Frontal cortex (tissue), 4 donors: ENCODE data around the gene TAOK2. TPM values are rescaled to one million over a fixed set of nuclear protein-coding genes. Genes with fewer than 3 reads are reported as not detected.
"Not testable (repeated sequence)": the region's sequence is repeated elsewhere in the genome, so short reads cannot be mapped to it uniquely, and the experiment has no call there.

Experiments used
- DNase-seq, 2 donors: peaks; one replicate each; pipeline ENCODE4 v3.0.0; 2012; ENCODE audit warnings: low spot score in 2 of 2
- FAIRE-seq: peaks from 2 replicates; lab custom pipeline; 2012; peaks lifted over from hg19 to GRCh38; lab: Jason Lieb, UNC
- total RNA-seq: library from RNA; depleted of rRNA; stranded (reverse); fragments of >200 nt; gene quantifications from one replicate; pipeline ENCODE4 v1.2.3, GENCODE V29; 2014
- donor health status: control.
- donor health status: control.
- donor health status: control.

The TAOK2 gene
- 58.3 TPM for total RNA-seq

- FAIRE-seq: no peak
Observed at GRCh38 chr16:29973384-29974246, at the start of gene TAOK2. Gene TAOK2 (plus strand): TSS chr16:29973868. CDS start chr16:29977773, 3,905 bp downstream.

DNA sequence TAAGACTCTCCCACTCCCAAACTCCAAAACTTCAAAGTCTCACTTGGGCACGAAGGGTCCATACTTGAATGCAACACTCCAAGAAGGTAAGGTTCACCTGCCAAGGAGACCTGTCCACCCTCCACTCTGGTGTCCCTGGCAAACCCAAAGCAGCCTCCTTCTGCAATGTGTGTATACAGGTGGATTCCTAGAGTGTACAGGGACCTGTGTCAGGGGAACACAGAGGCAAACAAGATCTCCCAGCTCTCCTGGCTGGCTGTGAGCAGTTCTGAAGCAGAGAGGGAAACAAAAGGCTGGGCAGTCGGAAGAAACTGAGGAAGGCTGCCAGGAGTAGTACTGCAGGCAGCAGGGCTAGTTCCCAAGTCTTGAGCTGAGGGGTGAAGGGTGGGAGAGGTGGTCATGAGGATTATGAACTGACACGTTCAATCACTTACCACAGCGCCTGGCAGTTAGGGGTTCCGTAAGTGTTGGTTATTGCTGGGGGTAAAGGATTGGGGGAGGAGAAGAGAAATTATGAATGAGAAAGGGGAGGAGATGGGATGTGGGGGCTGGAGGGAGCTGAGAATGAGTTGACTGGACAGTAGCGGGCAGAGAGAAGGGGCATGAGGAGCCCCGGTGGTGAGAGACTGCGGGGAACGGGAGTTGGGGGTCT is 48.4 kb upstream of the TAOK2 start:
- DNase-seq: no peak
- no peak for FAIRE-seq

More at GRCh38 chr16:29973384-29974246, at the start of gene TAOK2:
- peak; percentile 98 to 99 for DNase-seq

DNA sequence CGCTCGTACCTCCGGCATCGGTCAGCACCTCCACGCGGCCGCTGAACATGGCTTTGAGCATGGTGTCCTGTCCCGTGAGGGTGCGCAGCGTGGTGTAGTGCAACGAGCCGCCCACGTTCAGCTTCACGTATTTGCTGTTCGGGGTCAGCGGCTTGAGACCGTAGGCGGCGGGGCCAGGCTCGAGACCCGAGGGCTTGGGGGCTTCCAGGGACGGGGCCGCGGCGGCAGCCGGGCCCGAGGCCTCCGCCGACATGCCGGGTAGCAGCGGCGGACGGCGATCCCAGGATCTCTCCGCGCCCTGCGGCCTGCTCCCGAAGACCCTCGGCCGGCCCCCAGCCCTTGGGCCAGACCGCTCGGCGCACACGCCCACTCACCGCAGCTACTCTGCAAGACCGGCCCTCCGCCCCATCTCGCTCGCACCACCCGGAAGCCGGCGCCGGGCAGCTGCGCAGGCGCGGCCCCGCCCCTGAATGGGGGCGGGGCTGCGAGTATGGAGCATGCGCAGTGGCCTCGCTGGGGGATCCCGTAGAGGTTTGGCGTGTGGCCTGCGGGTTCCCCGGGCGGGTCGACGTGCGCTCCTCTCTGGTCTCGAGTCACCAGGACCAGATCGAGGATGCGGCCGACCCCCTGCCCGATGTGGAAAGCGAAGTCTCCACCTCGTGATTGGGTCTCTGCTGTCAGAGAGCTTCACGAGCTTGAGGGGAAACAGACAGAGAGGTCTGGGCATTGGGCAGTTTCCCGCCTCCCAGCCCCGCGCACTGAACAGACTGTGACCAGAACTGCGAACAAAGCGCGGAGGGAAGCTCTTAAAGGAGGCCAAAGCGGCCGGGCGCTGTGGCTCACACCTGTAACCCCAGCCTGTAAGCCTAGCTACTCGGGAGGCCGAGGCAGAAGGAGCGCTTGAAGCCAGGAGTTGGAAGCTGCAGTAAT is 47.6 kb upstream of the TAOK2 start, which contains the start of gene KCTD13:
KCTD13 (minus strand) TSS at position 446 of the 930 bp plus-strand sequence; CDS start at position 253, 193 bp downstream.
- FAIRE-seq (no peak), DNase-seq (peak; percentile 97 to 99)

GRCh38 chr16:29926711-29927052 is 47.0 kb upstream of the TAOK2 start:
- DNase-seq (peak in 1 of 2 donors; percentile 51), FAIRE-seq (no peak)

DNA sequence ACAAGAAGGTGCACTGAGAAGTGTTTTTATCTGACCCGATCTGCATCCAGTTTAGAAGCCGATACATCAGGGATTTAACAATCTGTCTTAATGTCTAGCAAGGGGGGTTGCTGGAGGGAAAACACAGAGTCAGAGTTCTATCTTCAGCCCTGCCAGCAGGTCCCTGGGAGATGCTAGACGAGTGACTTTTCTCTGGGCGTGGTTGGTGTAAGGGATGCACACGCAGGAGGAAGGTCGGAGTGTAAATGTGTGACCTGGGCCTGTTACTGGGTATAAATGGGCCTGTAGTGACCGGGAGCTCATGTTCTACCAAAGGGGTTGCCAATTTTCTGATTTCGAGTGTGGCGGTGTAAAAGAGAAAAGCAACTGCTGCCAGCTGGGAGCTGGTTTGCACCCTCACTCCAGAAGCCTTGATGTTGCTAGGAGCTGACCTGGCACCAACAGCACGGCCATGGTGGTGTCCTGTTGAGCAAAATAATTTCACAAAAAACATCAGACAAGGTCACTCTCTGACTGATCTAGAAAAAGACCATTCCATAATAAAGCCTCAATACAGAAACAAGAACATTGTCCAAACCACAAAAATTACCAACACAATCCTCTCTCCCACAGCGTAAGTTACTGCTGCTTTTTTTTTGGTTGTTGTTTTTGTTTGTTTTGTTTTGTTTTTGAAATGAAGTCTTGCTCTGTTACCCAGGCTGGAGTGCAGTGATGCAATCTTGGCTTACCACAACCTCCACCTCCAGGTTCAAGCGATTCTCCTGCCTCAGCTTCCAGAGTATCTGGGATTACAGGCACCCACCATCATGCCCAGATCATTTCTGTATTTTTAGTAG is 46.4 kb upstream of the TAOK2 start:
- no peak for FAIRE-seq
- no peak for DNase-seq

DNA sequence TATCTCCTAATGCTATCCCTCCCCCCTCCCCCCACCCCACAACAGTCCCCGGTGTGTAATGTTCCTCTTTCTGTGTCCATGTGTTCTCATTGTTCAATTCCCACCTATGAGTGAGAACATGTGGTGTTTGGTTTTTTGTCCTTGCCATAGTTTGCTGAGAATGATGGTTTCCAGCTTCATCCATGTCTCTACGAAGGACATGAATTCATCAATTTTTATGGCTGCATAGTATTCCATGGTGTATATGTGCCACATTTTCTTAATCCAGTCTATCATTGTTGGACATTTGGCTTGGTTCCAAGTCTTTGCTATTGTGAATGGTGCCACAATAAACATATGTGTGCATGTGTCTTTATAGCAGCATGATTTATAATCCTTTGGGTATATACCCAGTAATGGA is 41.9 kb upstream of the TAOK2 start:
- DNase-seq, FAIRE-seq: not testable (repeated sequence)

DNA sequence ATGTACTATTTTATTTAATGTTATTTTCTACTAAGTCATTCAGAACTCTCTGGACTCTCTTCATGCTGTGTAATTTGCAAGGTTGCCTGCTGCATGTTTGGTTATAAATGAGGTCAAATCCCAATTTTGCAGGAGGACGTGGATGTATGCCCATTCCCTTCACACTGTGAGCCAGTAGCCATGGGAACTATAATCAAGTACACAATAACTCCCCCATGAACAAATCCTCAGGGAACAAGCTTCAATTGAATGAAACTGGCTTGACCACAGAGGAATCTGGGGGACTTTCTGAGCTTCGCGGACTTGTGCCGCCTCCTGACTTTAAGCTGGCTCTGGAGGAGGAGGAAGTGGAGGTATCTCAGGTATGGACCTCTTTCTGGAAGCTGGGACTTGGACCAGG is 33.0 kb upstream of the TAOK2 start:
- no peak for DNase-seq
- FAIRE-seq: no peak

DNA sequence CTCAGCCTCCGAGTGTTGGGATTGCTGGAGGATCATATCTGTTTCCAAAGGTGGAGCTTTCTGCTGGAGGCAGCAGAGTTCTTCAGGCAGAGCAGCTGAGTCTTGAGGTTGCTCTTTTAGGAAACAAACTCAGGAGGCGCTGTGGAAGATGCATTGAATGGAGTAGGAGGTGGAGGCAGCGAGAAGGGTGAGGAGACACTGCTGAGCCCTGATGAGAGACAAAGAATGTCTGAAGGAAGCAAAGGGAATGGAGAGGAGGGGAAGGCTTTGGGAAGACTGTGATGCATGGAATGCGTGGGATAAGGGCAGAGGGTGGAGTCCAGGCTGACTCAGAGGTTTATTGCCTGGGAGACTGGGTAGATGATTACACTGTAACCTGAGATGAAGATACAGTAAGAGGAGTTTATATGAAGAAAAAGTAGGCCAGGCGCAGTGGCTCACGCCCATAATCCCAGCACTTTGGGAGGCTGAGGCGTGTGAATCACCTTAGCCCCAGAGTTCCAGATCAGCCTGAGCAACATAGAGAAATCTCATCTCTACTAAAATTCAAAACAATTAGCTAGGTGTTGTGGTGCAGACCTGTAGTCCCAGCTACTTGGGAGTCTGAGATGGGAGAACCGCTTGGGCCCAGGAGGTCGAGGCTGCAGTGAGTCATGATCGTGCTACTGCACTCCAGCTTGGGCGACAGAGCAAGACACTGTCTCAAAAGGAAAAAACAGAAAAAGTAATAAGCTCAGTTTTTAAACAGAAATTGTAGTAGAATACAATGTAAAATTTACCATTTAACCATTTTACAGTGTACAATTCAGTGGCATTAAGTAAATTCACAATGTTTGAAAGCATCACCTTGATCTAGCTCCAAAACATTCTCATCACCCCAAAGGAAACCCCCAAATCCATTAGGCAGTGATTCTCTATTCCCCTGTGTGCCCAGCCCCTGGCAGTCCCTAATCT is 29.5 kb upstream of the TAOK2 start:
- DNase-seq: no peak
- FAIRE-seq: no peak

GRCh38 chr16:29947897-29948296 is 25.8 kb upstream of the TAOK2 start:
- DNase-seq: no peak
- FAIRE-seq: no peak

- DNase-seq (no peak), FAIRE-seq (no peak)
Observed at GRCh38 chr16:29950806-29951461, 22.7 kb upstream of the TAOK2 start.

DNA sequence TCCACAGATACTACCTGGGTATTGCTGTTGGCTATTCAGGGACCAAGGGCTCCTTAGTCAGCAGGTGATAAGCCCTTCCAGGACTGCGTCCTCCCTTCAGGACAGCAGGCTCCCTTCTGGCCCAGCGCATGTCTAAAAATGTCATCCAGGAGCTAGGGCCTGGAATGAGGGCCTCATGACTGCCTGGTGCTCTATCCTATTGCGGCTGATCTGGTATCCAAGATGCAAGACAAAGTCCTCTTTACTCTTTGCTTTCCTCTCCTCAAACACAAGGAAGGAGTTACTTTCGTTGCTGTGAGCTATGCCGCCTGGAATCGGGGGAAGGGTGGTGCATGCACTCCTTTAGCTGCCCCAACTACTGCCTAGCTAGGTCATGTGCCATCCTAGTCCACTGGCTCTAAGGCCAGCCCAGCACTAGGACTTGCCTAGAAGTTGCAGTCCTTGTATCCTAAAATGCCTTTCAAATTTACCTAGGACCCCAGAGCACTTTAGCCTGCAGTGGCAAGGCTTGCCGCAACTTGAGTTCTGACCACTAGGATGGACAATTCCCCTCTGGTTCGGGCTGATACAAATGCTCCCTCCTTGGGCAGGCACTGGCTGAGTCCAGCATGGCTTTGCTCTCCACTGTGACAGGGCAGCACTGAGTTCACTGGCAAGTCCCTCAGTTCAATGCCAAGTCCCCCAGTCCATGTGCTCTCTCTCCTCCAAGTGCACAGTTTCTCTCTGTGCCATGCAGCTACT is 21.9 kb upstream of the TAOK2 start:
- DNase-seq (no peak), FAIRE-seq (no peak)

DNA sequence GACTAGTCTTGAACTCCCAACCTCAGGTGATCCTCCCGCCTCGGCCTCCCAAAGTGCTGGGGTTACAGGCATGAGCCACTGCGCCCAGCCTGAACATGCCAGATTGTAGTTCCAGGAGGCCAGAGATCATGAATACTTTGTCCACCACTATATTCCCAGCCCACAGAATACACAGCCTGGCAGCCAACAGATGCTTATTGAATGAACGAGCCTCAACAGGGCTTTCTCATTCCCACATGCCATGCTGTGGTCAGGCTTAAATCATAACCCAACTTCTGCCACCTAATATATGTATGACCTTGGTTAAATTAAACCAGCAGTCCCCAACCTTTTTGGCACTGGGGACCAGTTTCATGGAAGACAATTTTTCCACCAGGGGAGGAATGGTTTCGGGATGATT is 14.9 kb upstream of the TAOK2 start:
- no peak for FAIRE-seq
- no peak for DNase-seq

DNA sequence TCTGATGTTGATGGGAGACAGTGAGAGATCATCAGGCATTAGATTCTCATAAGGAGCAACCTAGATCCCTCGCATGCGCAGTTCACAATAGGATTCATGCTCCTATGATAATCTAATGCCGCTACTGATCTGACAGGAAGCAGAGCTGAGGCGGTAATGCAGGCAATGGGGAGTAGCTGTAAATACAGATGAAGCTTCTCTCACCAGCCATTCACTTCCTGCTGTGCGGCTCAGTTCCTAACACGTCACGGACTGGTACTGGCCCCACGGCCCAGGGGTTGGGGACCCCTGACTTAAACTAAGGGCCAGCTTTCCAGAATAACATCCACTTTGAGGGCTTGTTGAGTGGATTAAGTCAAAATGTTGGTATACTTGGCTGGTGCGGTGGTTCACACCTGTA is 14.4 kb upstream of the TAOK2 start:
- FAIRE-seq (no peak), DNase-seq (no peak)

DNA sequence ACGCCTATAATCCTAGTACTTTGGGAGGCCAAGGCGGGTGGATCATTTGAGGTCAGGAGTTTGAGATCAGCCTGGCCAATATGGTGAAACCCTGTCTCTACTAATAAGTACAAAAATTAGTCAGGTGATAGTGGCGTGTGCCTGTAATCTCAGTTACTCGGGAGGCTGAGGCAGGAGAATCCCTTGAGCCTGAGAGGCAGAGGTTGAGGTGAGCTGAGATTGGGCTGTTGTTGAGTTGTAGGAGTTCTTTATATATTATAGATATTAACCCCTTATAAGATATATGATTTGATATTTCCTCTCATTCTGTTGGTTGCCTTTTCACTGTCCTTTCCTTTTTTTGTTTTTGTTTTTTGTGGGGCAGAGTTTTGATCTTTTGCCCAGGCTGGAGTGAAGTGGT is 13.8 kb upstream of the TAOK2 start:
- DNase-seq, FAIRE-seq: not testable (repeated sequence)

DNA sequence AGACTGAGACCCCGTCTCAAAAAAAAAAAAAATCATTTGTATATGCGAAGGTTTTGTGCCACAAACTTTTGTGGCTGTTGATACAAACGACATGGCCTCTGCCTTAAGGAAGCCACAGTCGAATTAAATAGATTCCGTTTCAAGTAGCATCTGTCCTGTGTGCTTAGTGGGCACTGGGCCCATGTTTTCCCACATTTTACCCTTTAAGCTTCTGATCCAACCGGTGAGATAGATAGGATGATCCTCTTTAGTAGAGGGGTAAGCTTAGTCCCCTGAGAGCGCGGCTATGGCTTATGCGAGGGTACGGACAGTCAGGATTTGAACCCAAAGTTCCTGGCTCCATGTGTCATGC is 12.6 kb upstream of the TAOK2 start:
- no peak for FAIRE-seq

DNA sequence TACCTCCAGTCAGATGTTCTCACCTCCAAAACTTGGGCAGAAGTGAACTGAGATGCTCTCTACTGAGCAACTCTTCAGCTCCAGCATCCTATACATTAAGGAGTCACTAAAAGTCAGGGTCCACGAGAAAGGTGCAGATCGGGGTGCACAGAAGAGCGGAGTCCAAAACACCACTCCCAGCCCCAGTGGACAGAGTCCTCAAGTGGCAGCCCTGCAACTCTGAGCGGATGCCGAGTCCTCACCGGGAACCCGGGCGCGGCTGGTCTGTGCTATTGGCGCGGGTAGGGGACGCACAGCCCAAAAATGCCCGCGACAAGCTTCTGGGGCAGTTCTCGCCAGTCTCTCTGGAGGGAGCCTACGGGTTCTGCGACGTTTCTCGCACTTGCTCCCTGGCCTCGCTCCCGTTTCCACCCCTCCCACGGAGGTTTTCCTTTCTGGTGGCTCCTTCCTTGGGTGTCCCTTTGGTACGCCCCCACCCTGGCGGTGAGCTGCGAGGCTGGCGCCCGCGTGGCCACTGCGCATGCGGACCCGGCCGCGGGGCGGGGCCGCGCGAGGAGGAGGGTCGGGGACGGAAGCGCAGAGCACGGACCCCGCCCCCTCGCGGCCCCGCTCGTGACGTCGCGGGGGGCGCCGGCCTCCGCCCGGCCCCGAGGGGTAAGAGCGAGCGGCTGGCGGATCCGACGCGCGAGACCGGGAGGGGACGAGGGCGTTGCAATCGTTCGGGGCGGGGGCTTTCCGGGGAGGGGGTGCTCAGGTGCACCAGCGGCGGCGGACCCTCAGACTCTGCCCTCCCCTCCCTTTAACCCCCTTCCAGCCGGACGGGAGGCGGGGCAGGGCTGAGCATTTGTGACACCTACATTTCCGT is 12.0 kb upstream of the TAOK2 start, which contains the start of gene TMEM219:
TMEM219 (plus strand) TSS at position 601 of the 865 bp plus-strand sequence. CDS start 1,065 bp downstream, outside the sequence.
- peak; percentile 95 to 98 for DNase-seq
- no peak for FAIRE-seq

More for the DNA sequence above, 12.6 kb upstream of the TAOK2 start:
- no peak for DNase-seq
